Mesenchymal stem cell (in vitro differentiated cells and primary cell): ENCODE data around the gene MTMR2.

Source experiments
- DNase-seq: peaks from one replicate; pipeline ENCODE4 v3.0.0-alpha.2; 2013
- H2AFZ ChIP-seq: one replicate; pipeline ENCODE4 v1.6.1; 2013; ENCODE audit warnings: low read depth, mild to moderate bottlenecking, control low read depth, inconsistent platforms, low read length, moderate library complexity
- H2AK5ac ChIP-seq: 2 replicates; pipeline ENCODE4 v1.6.1; 2013; ENCODE audit warnings: low read length, moderate library complexity, mild to moderate bottlenecking, inconsistent platforms; ENCODE audit not compliant: severe bottlenecking
- H2BK120ac ChIP-seq: one replicate; pipeline ENCODE4 v1.6.1; 2013; ENCODE audit warnings: low read depth, mild to moderate bottlenecking, inconsistent platforms, low read length, moderate library complexity
- H2BK12ac ChIP-seq, 2 experiments: one replicate each; pipeline ENCODE4 v1.6.1; 2013; ENCODE audit warnings: inconsistent platforms in 2 of 2, low read length in 2 of 2, mild to moderate bottlenecking in 2 of 2, moderate library complexity in 2 of 2, control low read depth in 1 of 2
- H2BK15ac ChIP-seq: one replicate; pipeline ENCODE4 v1.6.1; 2013; ENCODE audit warnings: mild to moderate bottlenecking, low read depth, inconsistent platforms; ENCODE audit not compliant: poor library complexity, severe bottlenecking
- H2BK5ac ChIP-seq: 2 replicates; pipeline ENCODE4 v1.6.1; 2013; ENCODE audit warnings: low read depth, mild to moderate bottlenecking, low read length, control low read depth, inconsistent platforms; ENCODE audit not compliant: poor library complexity, severe bottlenecking
- H3K14ac ChIP-seq, 2 experiments: one replicate each; pipeline ENCODE4 v1.6.1; 2013; ENCODE audit warnings: inconsistent platforms in 2 of 2, low read length in 2 of 2, control low read depth in 1 of 2, mild to moderate bottlenecking in 1 of 2, moderate library complexity in 1 of 2
- H3K18ac ChIP-seq, 2 experiments: one replicate each; pipeline ENCODE4 v1.6.1; 2013; ENCODE audit warnings: inconsistent platforms in 2 of 2, low read length in 2 of 2, control low read depth in 1 of 2, low read depth in 1 of 2, mild to moderate bottlenecking in 1 of 2
- H3K23ac ChIP-seq, 2 experiments: one replicate each; pipeline ENCODE4 v1.6.1; 2013; ENCODE audit warnings: inconsistent platforms in 2 of 2, low read length in 2 of 2, mild to moderate bottlenecking in 2 of 2, moderate library complexity in 2 of 2, control low read depth in 1 of 2
- H3K27ac ChIP-seq: 2 replicates; pipeline ENCODE4 v1.5.1; 2013; ENCODE audit warnings: mild to moderate bottlenecking, moderate library complexity, low read length, control low read depth, inconsistent platforms; ENCODE audit not compliant: poor library complexity, severe bottlenecking
- H3K27me3 ChIP-seq, 2 experiments: 2 replicates each; pipeline versions ENCODE4 v1.6.1 to v1.7.0; 2013; ENCODE audit warnings: low read length in 2 of 2, mild to moderate bottlenecking in 2 of 2, moderate library complexity in 2 of 2, control low read depth in 1 of 2, inconsistent platforms in 1 of 2; ENCODE audit not compliant: control insufficient read depth in 1 of 2, insufficient read depth in 1 of 2
- H3K36me3 ChIP-seq, 2 experiments: 2 replicates each; pipeline versions ENCODE4 v1.6.1 to v1.7.0; 2013; ENCODE audit warnings: low read length in 2 of 2, control low read depth in 1 of 2, inconsistent platforms in 1 of 2, low read depth in 1 of 2, mild to moderate bottlenecking in 1 of 2; ENCODE audit not compliant: insufficient read depth in 2 of 2, control insufficient read depth in 1 of 2
- H3K4ac ChIP-seq, 2 experiments: one replicate each; pipeline ENCODE4 v1.6.1; 2013; ENCODE audit warnings: inconsistent platforms in 2 of 2, low read length in 2 of 2, mild to moderate bottlenecking in 2 of 2, moderate library complexity in 2 of 2, control low read depth in 1 of 2, low read depth in 1 of 2
- H3K4me1 ChIP-seq: 2 replicates; pipeline ENCODE4 v1.6.1; 2013; ENCODE audit warnings: low read depth, low read length, control low read depth; ENCODE audit not compliant: control insufficient read depth, insufficient read depth
- H3K4me2 ChIP-seq: 2 replicates; pipeline ENCODE4 v1.6.1; 2013; ENCODE audit warnings: low read length, mild to moderate bottlenecking, inconsistent platforms; ENCODE audit not compliant: poor library complexity, severe bottlenecking
- H3K4me3 ChIP-seq, 2 experiments: 2 replicates each; pipeline versions ENCODE4 v1.5.1 to v1.7.0; 2013; ENCODE audit warnings: low read length in 2 of 2, mild to moderate bottlenecking in 2 of 2, control low read depth in 1 of 2, low read depth in 1 of 2; ENCODE audit not compliant: insufficient read depth in 1 of 2
- H3K79me1 ChIP-seq: replicated peaks from 2 replicates; pipeline ENCODE4 v1.6.1; 2013; ENCODE audit warnings: mild to moderate bottlenecking, control low read depth, low read length, inconsistent platforms; ENCODE audit not compliant: poor library complexity, severe bottlenecking
- H3K9ac ChIP-seq: 2 replicates; pipeline ENCODE4 v1.7.0; 2013; ENCODE audit warnings: mild to moderate bottlenecking, low read length, moderate library complexity
- H3K9me3 ChIP-seq: 2 replicates; pipeline ENCODE4 v1.7.0; 2013; ENCODE audit warnings: mild to moderate bottlenecking, low read length; ENCODE audit not compliant: control insufficient read depth
- H4K8ac ChIP-seq: one replicate; pipeline ENCODE4 v1.6.1; 2013; ENCODE audit warnings: inconsistent platforms, mild to moderate bottlenecking, low read length, moderate library complexity
- H4K91ac ChIP-seq: one replicate; pipeline ENCODE4 v1.6.1; 2013; ENCODE audit warnings: mild to moderate bottlenecking, low read length, inconsistent platforms
- WGBS: methylation state at CpG from one replicate; pipeline ENCODE4 v1.1.7; 2013; ENCODE audit warnings: mixed read lengths; 5-methylcytosine and 5-hydroxymethylcytosine counted together

Gene MTMR2

DNA sequence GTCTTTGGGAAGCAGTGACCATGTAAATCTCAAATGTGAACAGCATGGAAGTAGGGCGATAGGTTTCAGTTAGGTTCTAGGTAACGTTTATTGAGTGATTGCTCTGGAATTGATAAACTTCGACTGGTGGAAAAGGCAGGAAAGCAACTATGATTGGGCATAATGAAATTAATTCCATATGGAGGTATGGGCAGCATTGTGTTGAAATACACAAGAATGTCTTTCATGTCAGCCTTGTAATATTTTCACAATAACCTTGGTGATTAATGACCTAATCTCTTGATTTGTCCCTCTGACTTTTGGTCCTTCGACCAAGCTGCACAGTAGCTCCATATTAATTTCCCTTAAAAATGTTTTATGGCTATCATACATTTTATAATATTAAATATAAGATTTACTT is 130.8 kb downstream of the MTMR2 start:
- Histone ChIP-seq H2BK120ac (no peak overlapping the region), H3K79me1 (peaks cover 8% of the 10 kb centered on the region), H3K4me3 (no peak overlapping the region), H3K36me3 (peaks cover 0 to under 1% of the 10 kb centered on the region in 2 experiments), H3K27me3 (no peaks in the 10 kb centered on the region), H2AK5ac (no peak overlapping the region), H3K4me2 (no peak overlapping the region), H4K8ac (no peak overlapping the region), H3K18ac (no peak overlapping the region), H3K4me1 (peaks cover 2% of the 10 kb centered on the region), H3K9me3 (no peaks in the 10 kb centered on the region), H3K27ac (no peak overlapping the region), H3K23ac (no peak overlapping the region), H3K14ac (no peak overlapping the region), H3K4ac (no peak overlapping the region), H2BK12ac (no peak overlapping the region), H2AFZ (no peak overlapping the region), H2BK5ac (no peak overlapping the region), H4K91ac (no peak overlapping the region), H3K9ac (no peak overlapping the region), H2BK15ac (no peak overlapping the region)
- no peak for DNase-seq
- 93% methylated on average over 3 of the region's 4 CpGs for WGBS

DNA sequence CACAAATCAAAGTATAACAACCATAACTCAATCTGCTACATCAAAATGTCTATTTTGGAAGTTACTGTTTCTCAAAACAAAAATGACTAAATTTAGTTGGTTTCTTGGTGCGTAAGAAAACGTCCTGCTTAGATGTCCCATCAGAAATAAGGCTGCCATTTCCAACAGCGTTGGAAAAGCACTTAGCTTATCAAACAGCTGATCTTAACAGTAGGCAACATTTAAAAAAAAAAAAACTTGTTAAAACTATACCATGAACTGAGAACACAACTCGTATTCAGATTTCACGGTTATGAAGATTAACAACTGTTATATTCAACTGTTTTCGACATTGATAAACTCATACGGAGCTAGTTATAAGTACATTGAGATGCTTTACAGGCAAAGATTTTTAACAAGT is 131.2 kb downstream of the MTMR2 start:
- Histone ChIP-seq H3K23ac (no peak overlapping the region), H3K27me3 (no peaks in the 10 kb centered on the region), H4K91ac (no peak overlapping the region), H2BK12ac (no peak overlapping the region), H2BK5ac (no peak overlapping the region), H3K4me2 (no peak overlapping the region), H3K4me1 (peaks cover 2% of the 10 kb centered on the region), H3K4me3 (no peak overlapping the region), H3K36me3 (peaks cover 0 to 5% of the 10 kb centered on the region in 2 experiments), H4K8ac (no peak overlapping the region), H3K27ac (no peak overlapping the region), H2AFZ (no peak overlapping the region), H2BK120ac (no peak overlapping the region), H2BK15ac (no peak overlapping the region), H3K4ac (no peak overlapping the region), H2AK5ac (no peak overlapping the region), H3K79me1 (peaks cover 8% of the 10 kb centered on the region), H3K9me3 (no peaks in the 10 kb centered on the region), H3K14ac (no peak overlapping the region), H3K18ac (no peak overlapping the region), H3K9ac (no peak overlapping the region)
- DNase-seq: no peak
- WGBS: 99% methylated on average over 7 of the region's 7 CpGs

DNA sequence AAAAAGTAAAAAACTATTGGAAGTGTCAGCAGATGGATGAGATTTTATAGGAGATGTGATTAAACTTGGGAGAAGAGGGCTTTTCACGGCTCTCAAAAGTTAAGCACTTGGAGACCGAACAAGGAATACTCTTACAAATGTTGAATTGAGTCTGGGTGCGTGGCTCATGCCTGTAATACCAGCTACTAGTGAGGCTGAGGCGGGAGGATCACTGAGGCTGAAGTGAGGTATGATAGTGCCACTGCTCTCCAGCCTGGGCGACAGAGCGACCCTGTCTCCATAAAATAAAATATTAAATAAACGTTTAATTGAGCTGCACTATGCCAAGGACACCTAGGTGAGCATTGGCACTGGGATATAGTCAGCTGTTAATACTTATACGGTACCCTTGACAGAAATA is 131.7 kb downstream of the MTMR2 start:
- Histone ChIP-seq H2BK120ac (no peak overlapping the region), H2BK5ac (no peak overlapping the region), H3K9ac (no peak overlapping the region), H2AFZ (no peak overlapping the region), H3K18ac (no peak overlapping the region), H3K36me3 (peaks cover 2 to 8% of the 10 kb centered on the region in 2 experiments), H3K4ac (peak overlapping the region in 1 of 2 experiments; percentile 11), H3K9me3 (no peaks in the 10 kb centered on the region), H2BK12ac (no peak overlapping the region), H3K4me1 (peaks cover 2% of the 10 kb centered on the region), H3K27me3 (no peaks in the 10 kb centered on the region), H3K4me2 (no peak overlapping the region), H3K14ac (no peak overlapping the region), H2AK5ac (no peak overlapping the region), H3K4me3 (no peak overlapping the region), H2BK15ac (no peak overlapping the region), H3K23ac (no peak overlapping the region), H3K79me1 (peaks cover 7% of the 10 kb centered on the region), H3K27ac (no peak overlapping the region), H4K91ac (no peak overlapping the region), H4K8ac (no peak overlapping the region)
- no peak for DNase-seq
- WGBS: over 99% methylated on average over 6 of the region's 8 CpGs

DNA sequence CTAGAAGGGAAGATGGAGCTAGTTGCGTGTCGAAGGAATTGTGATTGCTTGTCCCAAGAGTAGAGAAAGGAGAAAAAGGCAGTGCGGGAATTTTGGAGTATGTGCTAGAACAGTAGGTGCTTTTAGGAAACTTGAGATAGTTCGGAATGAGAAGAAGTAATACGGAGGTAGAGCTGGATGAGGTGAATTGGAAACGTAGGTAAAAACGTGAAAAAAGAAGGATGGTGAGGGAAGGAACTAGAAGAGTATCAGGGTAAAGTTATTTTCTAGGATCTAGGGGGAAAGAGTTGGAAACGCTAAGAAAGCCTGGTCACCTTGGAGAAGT is 132.2 kb downstream of the MTMR2 start:
- no peaks in the 10 kb centered on the region for H3K9me3 ChIP-seq
- no peak overlapping the region for H4K91ac ChIP-seq
- WGBS: 56% methylated on average over 8 of the region's 8 CpGs
- H3K23ac ChIP-seq: no peak overlapping the region
- peaks cover 3 to 12% of the 10 kb centered on the region in 2 experiments for H3K36me3 ChIP-seq
- no peaks in the 10 kb centered on the region for H3K27me3 ChIP-seq
- no peak overlapping the region for H2AK5ac ChIP-seq
- DNase-seq: no peak
- H2BK120ac ChIP-seq: no peak overlapping the region
- H3K4me2 ChIP-seq: peak overlapping the region; percentile 67
- no peak overlapping the region for H3K14ac ChIP-seq
- no peak overlapping the region for H3K27ac ChIP-seq
- no peak overlapping the region for H2BK5ac ChIP-seq
- H4K8ac ChIP-seq: no peak overlapping the region
- no peak overlapping the region for H2BK12ac ChIP-seq
- H3K4ac ChIP-seq: no peak overlapping the region
- H3K18ac ChIP-seq: no peak overlapping the region
- peaks cover 2% of the 10 kb centered on the region for H3K4me1 ChIP-seq
- H3K9ac ChIP-seq: peak overlapping the region; percentile 96
- H3K79me1 ChIP-seq: peaks cover 7% of the 10 kb centered on the region
- no peak overlapping the region for H2BK15ac ChIP-seq
- peak overlapping the region in 1 of 2 experiments; percentile 97 for H3K4me3 ChIP-seq
- H2AFZ ChIP-seq: no peak overlapping the region
